ENCODE results near the gene MRPS34.

MRPS34 gene

DNA sequence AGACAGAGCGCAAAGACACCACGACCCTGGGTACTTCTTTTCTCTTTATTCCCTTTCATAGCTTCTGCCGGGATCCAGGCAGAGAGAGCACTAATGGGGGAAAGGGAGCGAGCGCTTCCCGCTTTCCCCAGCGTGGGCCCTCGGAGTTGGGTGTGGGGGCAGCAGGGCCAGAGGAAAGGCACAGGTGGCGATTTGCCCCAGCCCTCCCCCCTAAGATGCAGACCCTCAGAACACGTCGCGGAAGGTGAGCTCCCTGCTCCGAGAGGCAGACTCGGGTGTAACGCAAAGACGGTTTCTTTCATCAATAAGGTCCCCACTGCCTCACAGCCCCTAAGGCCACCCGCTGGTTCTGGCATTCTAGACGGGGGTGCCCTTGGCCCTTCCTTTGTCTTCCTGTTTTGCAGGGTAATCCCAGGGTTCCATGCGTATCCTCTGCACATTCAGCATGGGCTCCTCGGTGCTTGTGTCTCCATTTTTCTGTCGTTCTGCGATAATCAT is 1.0 kb downstream of the MRPS34 start:
- Histone ChIP-seq H2AFZ (ENCODE audit: low read length) (no peak overlapping the region), H3K9me2 (ENCODE audit: low read depth, low read length) (no peaks in the 10 kb centered on the region), H3F3A (ENCODE audit: insufficient read depth, low read length) (no peaks in the 10 kb centered on the region), H3K9ac (ENCODE audit: low read length) (peak overlapping the region; percentile 88), H3K36me3 (ENCODE audit: insufficient read depth, low read length) (peaks cover 43% of the 10 kb centered on the region), H3K27ac (ENCODE audit: low read depth, low read length, poor library complexity, severe bottlenecking) (peak overlapping the region; percentile 83), H3K9me3 (ENCODE audit: low read length) (no peaks in the 10 kb centered on the region), H3K4me3 (ENCODE audit: low read depth, low read length, poor library complexity, severe bottlenecking) (peak overlapping the region; percentile 85), H3K79me2 (ENCODE audit: insufficient read depth, low read length) (0 out of 2 replicates have a peak, but pooled peaks cover 3% of the 10 kb centered on the region), H3K27me3 (ENCODE audit: insufficient read depth, low read length) (no peaks in the 10 kb centered on the region), H3K4me1 (ENCODE audit: insufficient read depth, low read length, severe bottlenecking) (peaks cover 22% of the 10 kb centered on the region), H3K4me2 (ENCODE audit: low read length) (peak overlapping the region; percentile 91), H4K20me1 (ENCODE audit: insufficient read depth, low read length) (no peaks in the 10 kb centered on the region)
- TF ChIP-seq, protein P1, sequence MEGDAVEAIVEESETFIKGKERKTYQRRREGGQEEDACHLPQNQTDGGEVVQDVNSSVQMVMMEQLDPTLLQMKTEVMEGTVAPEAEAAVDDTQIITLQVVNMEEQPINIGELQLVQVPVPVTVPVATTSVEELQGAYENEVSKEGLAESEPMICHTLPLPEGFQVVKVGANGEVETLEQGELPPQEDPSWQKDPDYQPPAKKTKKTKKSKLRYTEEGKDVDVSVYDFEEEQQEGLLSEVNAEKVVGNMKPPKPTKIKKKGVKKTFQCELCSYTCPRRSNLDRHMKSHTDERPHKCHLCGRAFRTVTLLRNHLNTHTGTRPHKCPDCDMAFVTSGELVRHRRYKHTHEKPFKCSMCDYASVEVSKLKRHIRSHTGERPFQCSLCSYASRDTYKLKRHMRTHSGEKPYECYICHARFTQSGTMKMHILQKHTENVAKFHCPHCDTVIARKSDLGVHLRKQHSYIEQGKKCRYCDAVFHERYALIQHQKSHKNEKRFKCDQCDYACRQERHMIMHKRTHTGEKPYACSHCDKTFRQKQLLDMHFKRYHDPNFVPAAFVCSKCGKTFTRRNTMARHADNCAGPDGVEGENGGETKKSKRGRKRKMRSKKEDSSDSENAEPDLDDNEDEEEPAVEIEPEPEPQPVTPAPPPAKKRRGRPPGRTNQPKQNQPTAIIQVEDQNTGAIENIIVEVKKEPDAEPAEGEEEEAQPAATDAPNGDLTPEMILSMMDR (IDR thresholded peaks at IDR 0.05; ENCODE audit: low read length), result no peak
- no peak for TF ChIP-seq EZH2 (IDR thresholded peaks at IDR 0.05; ENCODE audit: borderline replicate concordance, low read length)

DNA sequence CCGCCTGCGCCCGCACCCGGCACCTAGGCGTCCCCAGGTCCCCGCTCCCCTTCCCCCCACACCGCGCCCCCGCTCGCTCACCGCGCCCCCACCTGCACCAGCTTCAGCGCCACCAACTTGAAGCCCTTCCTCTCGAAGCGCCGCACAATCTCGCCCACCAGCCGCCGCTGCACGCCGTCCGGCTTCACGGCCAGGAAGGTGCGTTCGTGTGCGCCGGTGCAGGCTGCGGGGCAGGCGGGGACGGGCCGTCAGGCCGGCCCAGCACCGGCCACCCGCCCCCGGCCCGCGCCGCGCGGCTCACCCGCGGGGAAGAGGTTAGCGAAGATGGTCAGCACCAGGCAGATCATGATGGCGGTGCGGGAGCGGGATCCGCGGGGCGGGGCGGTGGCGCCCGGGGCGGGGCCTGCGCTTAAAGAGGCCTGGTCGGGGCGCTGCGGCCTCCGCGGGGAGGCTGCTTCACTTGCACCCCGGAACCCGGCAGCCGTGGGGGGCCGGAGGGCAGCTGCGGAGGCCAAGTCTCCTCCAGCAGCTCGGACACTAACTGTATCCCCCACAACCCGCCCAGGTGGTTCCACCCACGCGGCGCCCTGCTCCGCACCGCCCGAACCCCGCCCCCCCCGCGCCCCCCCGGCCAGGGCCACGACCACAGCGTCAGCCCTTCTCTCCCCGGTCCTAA is 1.6 kb downstream of the MRPS34 start, which contains the start of gene NME3:
TSS of gene NME3 (minus strand) at position 356 of the 676 bp plus-strand sequence. CDS start at position 347, 9 bp downstream.
- Histone ChIP-seq H3K27ac (ENCODE audit: low read depth, low read length, poor library complexity, severe bottlenecking) (peak within 1 kb of the TSS; percentile 83), H3K27me3 (ENCODE audit: insufficient read depth, low read length) (no peaks in the 10 kb centered on the region), H3K9me3 (ENCODE audit: low read length) (no peaks in the 10 kb centered on the region), H3K36me3 (ENCODE audit: insufficient read depth, low read length) (peaks cover 42% of the 10 kb centered on the region), H3K4me2 (ENCODE audit: low read length) (peak within 1 kb of the TSS; percentile 91), H3K4me1 (ENCODE audit: insufficient read depth, low read length, severe bottlenecking) (peaks cover 22% of the 10 kb centered on the region), H3K79me2 (ENCODE audit: insufficient read depth, low read length) (0 out of 2 replicates have a peak, but pooled peaks cover 3% of the 10 kb centered on the region), H3K4me3 (ENCODE audit: low read depth, low read length, poor library complexity, severe bottlenecking) (peak within 1 kb of the TSS; percentile 85), H2AFZ (ENCODE audit: low read length) (no peak within 1 kb of the TSS), H3K9me2 (ENCODE audit: low read depth, low read length) (no peaks in the 10 kb centered on the region), H3F3A (ENCODE audit: insufficient read depth, low read length) (no peaks in the 10 kb centered on the region), H3K9ac (ENCODE audit: low read length) (peak within 1 kb of the TSS; percentile 88), H4K20me1 (ENCODE audit: insufficient read depth, low read length) (no peaks in the 10 kb centered on the region)
- TF ChIP-seq, protein P1 (IDR thresholded peaks at IDR 0.05; ENCODE audit: low read length), result no peak
- no peak for TF ChIP-seq EZH2 (IDR thresholded peaks at IDR 0.05; ENCODE audit: borderline replicate concordance, low read length)

GRCh38 chr16:1770328-1771187 is 2.4 kb downstream of the MRPS34 start:
- H3K4me1 ChIP-seq (ENCODE audit: insufficient read depth, low read length, severe bottlenecking), result peaks cover 22% of the 10 kb centered on the region

More at GRCh38 chr16:1770328-1771187, 2.4 kb downstream of the MRPS34 start:
- no peaks in the 10 kb centered on the region for H3F3A ChIP-seq (ENCODE audit: insufficient read depth, low read length)
- H3K9me2 ChIP-seq (ENCODE audit: low read depth, low read length), result no peaks in the 10 kb centered on the region
- no peaks in the 10 kb centered on the region for H3K9me3 ChIP-seq (ENCODE audit: low read length)
- H3K9ac ChIP-seq (ENCODE audit: low read length), result peak overlapping the region; percentile 88
- H2AFZ ChIP-seq (ENCODE audit: low read length), result no peak overlapping the region
- peak overlapping the region; percentile 85 for H3K4me3 ChIP-seq (ENCODE audit: low read depth, low read length, poor library complexity, severe bottlenecking)
- no peaks in the 10 kb centered on the region for H3K27me3 ChIP-seq (ENCODE audit: insufficient read depth, low read length)
- H3K4me2 ChIP-seq (ENCODE audit: low read length), result peak overlapping the region; percentile 91
- no peak for TF ChIP-seq EZH2 (IDR thresholded peaks at IDR 0.05; ENCODE audit: borderline replicate concordance, low read length)
- TF ChIP-seq, protein P1 (IDR thresholded peaks at IDR 0.05; ENCODE audit: low read length), result no peak
- peaks cover 49% of the 10 kb centered on the region for H3K36me3 ChIP-seq (ENCODE audit: insufficient read depth, low read length)
- peak overlapping the region; percentile 59 for H3K27ac ChIP-seq (ENCODE audit: low read depth, low read length, poor library complexity, severe bottlenecking)
- H4K20me1 ChIP-seq (ENCODE audit: insufficient read depth, low read length), result no peaks in the 10 kb centered on the region
- 0 out of 2 replicates have a peak, but pooled peaks cover 3% of the 10 kb centered on the region for H3K79me2 ChIP-seq (ENCODE audit: insufficient read depth, low read length)

Data from OCI-LY1 (cell line).